Measurements from ENCODE around the gene GFM2. TPM values are rescaled to one million over a fixed set of nuclear protein-coding genes. Genes with fewer than 3 reads are reported as not detected.
"Not testable (repeated sequence)": the region's sequence is repeated elsewhere in the genome, so short reads cannot be mapped to it uniquely, and the experiment has no call there.

The GFM2 gene
- total RNA-seq, 1 donor from 2014 or later, result 32.0 TPM

DNA sequence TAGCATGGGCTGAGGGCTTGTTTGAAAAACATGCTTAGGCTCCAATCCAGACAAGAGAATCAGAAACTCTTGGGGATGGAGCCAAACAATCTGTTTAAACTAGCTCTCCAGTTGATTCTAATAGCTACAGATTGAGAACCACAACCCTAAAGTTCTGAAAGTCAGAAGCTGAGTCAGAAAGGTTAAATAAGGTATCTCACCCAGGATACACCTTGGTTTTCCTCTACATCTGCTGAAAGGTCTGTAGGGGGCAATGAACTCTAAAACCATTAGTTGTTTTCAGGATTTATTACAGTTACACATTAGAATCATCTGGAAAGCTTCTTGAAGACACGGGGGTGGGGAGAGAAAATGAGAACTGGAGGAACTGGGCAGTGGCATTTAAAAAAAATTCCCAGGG lies 5.7 kb downstream of the GFM2 start:
- DNase-seq (ENCODE audit: extremely low spot score, unreplicated experiment), result no peak
- Mint-ChIP-seq H3K9me3 (no peaks in the 10 kb centered on the region), H3K36me3 (peaks cover 25% of the 10 kb centered on the region), H3K27ac (no peak overlapping the region), H3K4me1 (ENCODE audit: unreplicated experiment) (peaks cover 9% of the 10 kb centered on the region), H3K27me3 (no peaks in the 10 kb centered on the region), H3K4me3 (no peak overlapping the region)
- TF ChIP-seq, protein P1, sequence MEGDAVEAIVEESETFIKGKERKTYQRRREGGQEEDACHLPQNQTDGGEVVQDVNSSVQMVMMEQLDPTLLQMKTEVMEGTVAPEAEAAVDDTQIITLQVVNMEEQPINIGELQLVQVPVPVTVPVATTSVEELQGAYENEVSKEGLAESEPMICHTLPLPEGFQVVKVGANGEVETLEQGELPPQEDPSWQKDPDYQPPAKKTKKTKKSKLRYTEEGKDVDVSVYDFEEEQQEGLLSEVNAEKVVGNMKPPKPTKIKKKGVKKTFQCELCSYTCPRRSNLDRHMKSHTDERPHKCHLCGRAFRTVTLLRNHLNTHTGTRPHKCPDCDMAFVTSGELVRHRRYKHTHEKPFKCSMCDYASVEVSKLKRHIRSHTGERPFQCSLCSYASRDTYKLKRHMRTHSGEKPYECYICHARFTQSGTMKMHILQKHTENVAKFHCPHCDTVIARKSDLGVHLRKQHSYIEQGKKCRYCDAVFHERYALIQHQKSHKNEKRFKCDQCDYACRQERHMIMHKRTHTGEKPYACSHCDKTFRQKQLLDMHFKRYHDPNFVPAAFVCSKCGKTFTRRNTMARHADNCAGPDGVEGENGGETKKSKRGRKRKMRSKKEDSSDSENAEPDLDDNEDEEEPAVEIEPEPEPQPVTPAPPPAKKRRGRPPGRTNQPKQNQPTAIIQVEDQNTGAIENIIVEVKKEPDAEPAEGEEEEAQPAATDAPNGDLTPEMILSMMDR (conservative IDR thresholded peaks at IDR 0.05), result no peak

GRCh38 chr5:74748742-74749141 lies 18.2 kb downstream of the GFM2 start:
- H3K4me1 Mint-ChIP-seq (ENCODE audit: unreplicated experiment); H3K27ac Mint-ChIP-seq; DNase-seq (ENCODE audit: extremely low spot score, unreplicated experiment); H3K4me3 Mint-ChIP-seq; H3K9me3 Mint-ChIP-seq; H3K27me3 Mint-ChIP-seq: not testable (repeated sequence)
- peaks cover 42% of the 10 kb centered on the region for H3K36me3 Mint-ChIP-seq

GRCh38 chr5:74738406-74738805 lies 28.5 kb downstream of the GFM2 start:
- DNase-seq (ENCODE audit: extremely low spot score, unreplicated experiment), result no peak
- no peaks in the 10 kb centered on the region for H3K27me3 Mint-ChIP-seq
- no peak overlapping the region for H3K4me3 Mint-ChIP-seq
- TF ChIP-seq, protein P1 (conservative IDR thresholded peaks at IDR 0.05), result no peak
- no peaks in the 10 kb centered on the region for H3K4me1 Mint-ChIP-seq (ENCODE audit: unreplicated experiment)
- no peak overlapping the region for H3K27ac Mint-ChIP-seq
- no peaks in the 10 kb centered on the region for H3K9me3 Mint-ChIP-seq
- peaks cover 15% of the 10 kb centered on the region for H3K36me3 Mint-ChIP-seq

- Mint-ChIP-seq H3K9me3 (no peaks in the 10 kb centered on the region), H3K36me3 (peaks cover 19% of the 10 kb centered on the region), H3K4me3 (no peak overlapping the region), H3K27ac (no peak overlapping the region), H3K4me1 (ENCODE audit: unreplicated experiment) (no peaks in the 10 kb centered on the region), H3K27me3 (no peaks in the 10 kb centered on the region)
- TF ChIP-seq, protein P1 (conservative IDR thresholded peaks at IDR 0.05), result no peak
- DNase-seq (ENCODE audit: extremely low spot score, unreplicated experiment), result no peak
Measured at GRCh38 chr5:74736759-74737158, 30.2 kb downstream of the GFM2 start.

DNA sequence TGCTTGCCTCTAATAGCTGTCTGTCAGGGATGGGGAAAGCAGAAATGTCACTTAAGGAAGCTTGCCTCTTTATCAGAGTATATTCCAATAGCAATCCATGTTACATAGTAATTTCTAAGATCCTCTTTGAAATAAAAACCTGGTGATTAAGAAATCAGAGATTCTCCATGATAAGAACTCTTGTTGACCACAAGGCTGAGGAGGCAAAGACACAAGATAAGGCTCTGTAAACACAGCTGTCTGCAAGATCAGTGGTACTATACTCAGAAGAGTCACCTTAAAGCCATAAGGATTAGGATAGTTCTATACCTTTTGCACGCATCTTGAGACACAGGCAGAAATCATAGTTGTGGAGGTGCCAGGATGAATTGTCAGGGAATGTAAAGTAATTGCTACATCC lies 41.6 kb downstream of the GFM2 start:
- peaks cover 18% of the 10 kb centered on the region for H3K36me3 Mint-ChIP-seq
- no peak for DNase-seq (ENCODE audit: extremely low spot score, unreplicated experiment)
- no peaks in the 10 kb centered on the region for H3K4me1 Mint-ChIP-seq (ENCODE audit: unreplicated experiment)
- TF ChIP-seq, protein P1 (conservative IDR thresholded peaks at IDR 0.05), result no peak
- H3K4me3 Mint-ChIP-seq, result no peak overlapping the region
- H3K27ac Mint-ChIP-seq, result no peak overlapping the region
- H3K9me3 Mint-ChIP-seq, result no peaks in the 10 kb centered on the region
- H3K27me3 Mint-ChIP-seq, result no peaks in the 10 kb centered on the region

DNA sequence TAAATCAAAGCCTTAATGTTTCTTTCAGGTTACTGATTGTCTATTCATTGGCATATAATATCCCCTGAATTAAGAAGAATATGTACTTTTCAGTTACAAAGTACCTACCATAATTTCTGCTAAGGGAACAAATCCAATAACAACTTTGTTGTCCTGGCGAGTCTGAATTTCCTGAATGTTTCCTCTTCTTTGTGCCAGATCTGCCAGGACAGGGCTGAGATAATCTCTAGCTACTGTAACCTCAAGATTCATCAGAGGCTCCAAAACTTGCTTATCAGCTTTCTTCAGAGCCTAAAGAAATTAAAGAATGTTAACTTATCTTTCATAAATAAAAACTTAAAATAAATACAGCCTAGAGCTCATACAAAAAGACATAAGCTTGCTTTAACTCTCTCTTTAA lies 44.6 kb downstream of the GFM2 start:
- Mint-ChIP-seq H3K4me3 (no peak overlapping the region), H3K27ac (no peak overlapping the region), H3K36me3 (peaks cover 29% of the 10 kb centered on the region), H3K4me1 (ENCODE audit: unreplicated experiment) (no peaks in the 10 kb centered on the region), H3K27me3 (no peaks in the 10 kb centered on the region), H3K9me3 (no peaks in the 10 kb centered on the region)
- TF ChIP-seq, protein P1 (conservative IDR thresholded peaks at IDR 0.05), result no peak
- no peak for DNase-seq (ENCODE audit: extremely low spot score, unreplicated experiment)
